Neural cell (in vitro differentiated cells): ENCODE data around the gene TBC1D20. TPM values are rescaled to one million over a fixed set of nuclear protein-coding genes. Genes with fewer than 3 reads are reported as not detected.

Experiments used
- H2AFZ ChIP-seq: fragments of 200-600, 300-800 bp; sonication (generic), shearing (Covaris generic); 2 replicates; pipeline ENCODE4 v1.6.0; 2014; ENCODE audit warnings: low read depth, mild to moderate bottlenecking, antibody characterized with exemption, low read length, moderate library complexity
- H3F3A ChIP-seq: fragments of 200-600 bp; shearing (Covaris generic); 2 replicates; pipeline ENCODE4 v1.6.1; 2016; ENCODE audit warnings: mild to moderate bottlenecking, moderate library complexity, mixed read lengths, antibody characterized with exemption, low read length; ENCODE audit not compliant: insufficient read depth, poor library complexity, severe bottlenecking
- H3K27ac ChIP-seq: fragments of 200-600, 300-800 bp; sonication (generic), shearing (Covaris generic); 2 replicates; pipeline ENCODE4 v1.5.1; 2014; ENCODE audit warnings: mild to moderate bottlenecking, low read length, moderate library complexity
- H3K27me3 ChIP-seq: fragments of 300-800, 200-600 bp; sonication (generic), shearing (Covaris generic); 2 replicates; pipeline ENCODE4 v1.6.0; 2014; ENCODE audit warnings: mild to moderate bottlenecking, low read depth, low read length, moderate library complexity; ENCODE audit not compliant: insufficient read depth
- H3K36me3 ChIP-seq: fragments of 300-800, 200-600 bp; sonication (generic), shearing (Covaris generic); 2 replicates; pipeline ENCODE4 v1.5.1; 2014; ENCODE audit warnings: mild to moderate bottlenecking, antibody characterized with exemption, low read length, moderate library complexity; ENCODE audit not compliant: insufficient read depth
- H3K4me2 ChIP-seq: fragments of 300-800, 200-600 bp; sonication (generic), shearing (Covaris generic); 2 replicates; pipeline ENCODE4 v1.6.0; 2014; ENCODE audit warnings: mild to moderate bottlenecking, low read length
- H3K4me3 ChIP-seq: fragments of 300-800, 200-600 bp; sonication (generic), shearing (Covaris generic); 2 replicates; pipeline ENCODE4 v1.5.1; 2014; ENCODE audit warnings: mild to moderate bottlenecking, low read length, moderate library complexity
- H3K79me2 ChIP-seq: fragments of 200-600 bp; shearing (Covaris generic); replicated peaks from 2 replicates; pipeline ENCODE4 v1.6.0; 2014; ENCODE audit warnings: mild to moderate bottlenecking, low read length, moderate library complexity; ENCODE audit not compliant: insufficient read depth
- H3K9ac ChIP-seq: fragments of 300-800, 200-600 bp; sonication (generic), shearing (Covaris generic); 2 replicates; pipeline ENCODE4 v1.6.1; 2016; ENCODE audit warnings: mild to moderate bottlenecking, low read length, mixed read lengths
- H3K9me2 ChIP-seq: fragments of 200-600 bp; shearing (Covaris generic); 2 replicates; pipeline ENCODE4 v1.6.1; 2016; ENCODE audit warnings: mild to moderate bottlenecking, low read length, mixed read lengths; ENCODE audit not compliant: insufficient read depth
- H3K9me3 ChIP-seq: fragments of 200-600, 300-800 bp; sonication (generic), shearing (Covaris generic); 2 replicates; pipeline ENCODE4 v1.6.1; 2016; ENCODE audit warnings: mild to moderate bottlenecking, mixed run types, low read length, moderate library complexity, mixed read lengths
- H4K20me1 ChIP-seq: fragments of 200-600 bp; shearing (Covaris generic); 2 replicates; pipeline ENCODE4 v1.6.1; 2016; ENCODE audit warnings: mild to moderate bottlenecking, mixed run types; ENCODE audit not compliant: insufficient read depth
- CTCF ChIP-seq: fragments of 450-650 bp; IDR thresholded peaks from 2 replicates; pipeline ENCODE4 v1.5.1; 2014; ENCODE audit warnings: antibody characterized with exemption, mild to moderate bottlenecking, moderate library complexity; ENCODE audit not compliant: poor library complexity, severe bottlenecking
- EP300 ChIP-seq: fragments of 450-650 bp; conservative IDR thresholded peaks from 2 replicates; pipeline ENCODE4 v1.6.1; 2014; ENCODE audit warnings: antibody characterized with exemption, mild to moderate bottlenecking, moderate library complexity; ENCODE audit not compliant: poor library complexity, severe bottlenecking
- EZH2 ChIP-seq: fragments of 200-600, 300-800 bp; shearing (Covaris generic), sonication (generic); IDR thresholded peaks from 2 replicates; pipeline ENCODE4 v1.6.1; 2014; ENCODE audit warnings: antibody characterized with exemption, low read length, borderline replicate concordance, mild to moderate bottlenecking; ENCODE audit not compliant: insufficient read depth, poor library complexity, severe bottlenecking
- MXI1 ChIP-seq: fragments of 450-650 bp; conservative IDR thresholded peaks from 2 replicates; pipeline ENCODE4 v1.6.1; 2014; ENCODE audit warnings: antibody characterized with exemption, mild to moderate bottlenecking; ENCODE audit not compliant: poor library complexity, severe bottlenecking
- POLR2AphosphoS5 ChIP-seq: IDR thresholded peaks from 2 replicates; pipeline ENCODE4 v1.6.1; 2012
- RAD21 ChIP-seq: fragments of 450-650 bp; conservative IDR thresholded peaks from 2 replicates; pipeline ENCODE4 v1.6.1; 2014; ENCODE audit warnings: antibody characterized with exemption, mild to moderate bottlenecking, moderate library complexity
- REST ChIP-seq: IDR thresholded peaks from 2 replicates; pipeline ENCODE4 v1.6.1; 2012; ENCODE audit warnings: borderline replicate concordance
- SMC3 ChIP-seq: fragments of 450-650 bp; conservative IDR thresholded peaks from 2 replicates; pipeline ENCODE4 v1.6.1; 2014; ENCODE audit warnings: antibody characterized with exemption, mild to moderate bottlenecking, moderate library complexity; ENCODE audit not compliant: poor library complexity
- TAF1 ChIP-seq: IDR thresholded peaks from 2 replicates; pipeline ENCODE4 v1.6.1; 2012; ENCODE audit warnings: low read depth
- polyA plus RNA-seq: library from polyadenylated mRNA; depleted of rRNA; stranded (reverse); fragments of >200 nt; gene quantifications from 2 replicates; pipeline ENCODE4 v1.2.3, GENCODE V29; 2014

TBC1D20 gene
- polyA plus RNA-seq, 1 donor from 2014 or later, result 25.1 TPM

GRCh38 chr20:460180-460579, 2.2 kb downstream of the TBC1D20 start:
- Histone ChIP-seq H2AFZ (no peak overlapping the region), H3K79me2 (peaks cover 39% of the 10 kb centered on the region)

GRCh38 chr20:458776-459175, 3.6 kb downstream of the TBC1D20 start:
- no peaks in the 10 kb centered on the region for H3F3A ChIP-seq
- H3K4me3 ChIP-seq, result no peak overlapping the region
- H3K27me3 ChIP-seq, result no peaks in the 10 kb centered on the region
- H3K4me2 ChIP-seq, result no peak overlapping the region
- no peaks in the 10 kb centered on the region for H4K20me1 ChIP-seq
- H3K79me2 ChIP-seq, result peaks cover 43% of the 10 kb centered on the region
- no peak overlapping the region for H3K9ac ChIP-seq
- H3K9me2 ChIP-seq, result no peaks in the 10 kb centered on the region
- H2AFZ ChIP-seq, result no peak overlapping the region
- H3K27ac ChIP-seq, result no peak overlapping the region
- no peaks in the 10 kb centered on the region for H3K36me3 ChIP-seq
- TF ChIP-seq MXI1 (no peak), EP300 (no peak), CTCF (no peak)
- no peaks in the 10 kb centered on the region for H3K9me3 ChIP-seq

More at GRCh38 chr20:460180-460579, 2.2 kb downstream of the TBC1D20 start:
- TF ChIP-seq TAF1, result no peak
- TF ChIP-seq POLR2AphosphoS5, result no peak
- no peak for TF ChIP-seq SMC3
- TF ChIP-seq EZH2, result no peak
- TF ChIP-seq CTCF, result no peak
- TF ChIP-seq EP300, result no peak
- no peak for TF ChIP-seq RAD21
- no peak for TF ChIP-seq REST
- TF ChIP-seq MXI1, result no peak
- H3K9ac ChIP-seq, result no peak overlapping the region
- no peaks in the 10 kb centered on the region for H4K20me1 ChIP-seq
- H3K9me3 ChIP-seq, result no peaks in the 10 kb centered on the region
- H3K27me3 ChIP-seq, result no peaks in the 10 kb centered on the region
- no peak overlapping the region for H3K27ac ChIP-seq
- peak overlapping the region; percentile 95 for H3K4me3 ChIP-seq
- H3K36me3 ChIP-seq, result no peaks in the 10 kb centered on the region
- no peaks in the 10 kb centered on the region for H3F3A ChIP-seq
- peak overlapping the region; percentile 58 for H3K4me2 ChIP-seq
- no peaks in the 10 kb centered on the region for H3K9me2 ChIP-seq
